Activated CD4-positive, alpha-beta T cell treated with anti-CD3 and anti-CD28 coated beads, Interleukin-2, amount 10 ng/mL, durations not matched to agents 7 days and 5 days (primary cell): ENCODE measurements around the gene CD300C. TPM values are rescaled to one million over a fixed set of nuclear protein-coding genes. Genes with fewer than 3 reads are reported as not detected.

Experiments used
- total RNA-seq, 2 experiments: library from RNA; stranded (reverse); gene quantifications; one replicate each; pipeline ENCODE4 v1.2.3, GENCODE V29; 2021

The CD300C gene
- total RNA-seq, 2 experiments from 2014 or later, result 0.52 to 0.57 TPM

Other genes starting within 250 kb of the CD300C start
- gene KIF19, start 219.9 kb downstream of the CD300C start, total RNA-seq, result under 1 TPM; 0.69 to 0.79 TPM
- gene BTBD17, start 184.2 kb downstream of the CD300C start, total RNA-seq, result not detected
- not detected for gene GPR142, start 178.6 kb downstream of the CD300C start, total RNA-seq
- not detected for gene GPRC5C, start 114.0 kb downstream of the CD300C start, total RNA-seq
- 1 to 10 TPM; 6.7 to 6.8 TPM for gene CD300A, start 79.5 kb downstream of the CD300C start, total RNA-seq
- not detected for gene CD300LB, start 14.6 kb downstream of the CD300C start, total RNA-seq
- not detected for gene CD300H, start 21.4 kb upstream of the CD300C start, total RNA-seq
- under 1 TPM in 1 of 2 experiments, not detected in 1; 0.15 TPM for gene CD300LD, start 46.2 kb upstream of the CD300C start, total RNA-seq
- not detected for gene CD300E, start 77.6 kb upstream of the CD300C start, total RNA-seq
- not detected for gene CD300LF, start 166.8 kb upstream of the CD300C start, total RNA-seq
- 10 to 100 TPM; 28.2 to 30.4 TPM for gene RAB37, start 191.1 kb upstream of the CD300C start, total RNA-seq
- 100 to 1,000 TPM; 254 to 281 TPM for gene NHERF1, start 202.5 kb upstream of the CD300C start, total RNA-seq
- gene NAT9, start 230.2 kb upstream of the CD300C start, total RNA-seq, result 10 to 100 TPM; 28.6 to 34.4 TPM